Fibroblast of pulmonary artery (primary cell): ENCODE measurements around the gene PDLIM5.
"Not testable (repeated sequence)": the region's sequence is repeated elsewhere in the genome, so short reads cannot be mapped to it uniquely, and the experiment has no call there.

ENCODE experiments used
- DNase-seq: peaks from one replicate; pipeline ENCODE4 v3.0.0-alpha.2; 2010; ENCODE audit warnings: low read depth
- H3K4me3 ChIP-seq: replicated peaks from 2 replicates; pipeline ENCODE4 v1.5.1; 2011; ENCODE audit warnings: low read depth, mild to moderate bottlenecking, control low read depth, low read length, moderate library complexity
- TF ChIP-seq, protein P1 (sequence below): IDR thresholded peaks from 2 replicates; pipeline ENCODE4 v1.5.1; 2011; ENCODE audit warnings: mild to moderate bottlenecking, control low read depth, low read length, inconsistent platforms; ENCODE audit errors: missing control alignments

The PDLIM5 gene

DNA sequence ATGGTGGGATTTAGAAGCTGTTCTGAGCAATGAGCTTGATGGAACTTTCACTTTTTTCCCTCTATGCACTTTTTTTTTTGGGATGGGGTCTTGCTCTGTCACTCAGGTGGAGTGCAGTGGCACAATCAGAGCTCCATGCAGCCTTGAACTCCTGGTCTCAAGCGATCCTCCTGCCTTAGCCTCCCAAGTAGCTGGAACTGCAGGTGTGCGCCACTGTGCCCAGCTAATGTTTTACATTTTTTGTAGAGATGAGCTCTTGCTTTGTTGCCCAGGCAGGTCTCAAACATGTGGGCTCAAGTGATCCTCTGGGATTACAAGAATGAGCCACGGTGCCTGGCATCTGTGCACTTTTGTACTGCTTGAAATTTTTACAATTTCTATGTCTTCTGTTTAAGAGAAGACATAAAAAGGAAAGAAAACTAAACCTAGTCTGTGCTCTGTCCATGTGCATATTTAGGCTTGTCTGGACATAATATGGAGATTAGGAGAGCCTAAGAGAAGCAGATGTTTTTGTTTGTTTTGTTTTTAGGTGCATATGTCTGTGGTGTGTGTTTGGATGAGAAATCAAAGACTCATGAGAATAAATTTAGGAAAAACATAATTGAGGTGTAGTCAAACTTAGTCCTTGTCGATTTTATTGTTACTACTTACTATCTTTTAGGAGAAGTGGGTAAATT lies 16.5 kb downstream of the PDLIM5 start:
- no peak for DNase-seq
- TF ChIP-seq, protein P1, sequence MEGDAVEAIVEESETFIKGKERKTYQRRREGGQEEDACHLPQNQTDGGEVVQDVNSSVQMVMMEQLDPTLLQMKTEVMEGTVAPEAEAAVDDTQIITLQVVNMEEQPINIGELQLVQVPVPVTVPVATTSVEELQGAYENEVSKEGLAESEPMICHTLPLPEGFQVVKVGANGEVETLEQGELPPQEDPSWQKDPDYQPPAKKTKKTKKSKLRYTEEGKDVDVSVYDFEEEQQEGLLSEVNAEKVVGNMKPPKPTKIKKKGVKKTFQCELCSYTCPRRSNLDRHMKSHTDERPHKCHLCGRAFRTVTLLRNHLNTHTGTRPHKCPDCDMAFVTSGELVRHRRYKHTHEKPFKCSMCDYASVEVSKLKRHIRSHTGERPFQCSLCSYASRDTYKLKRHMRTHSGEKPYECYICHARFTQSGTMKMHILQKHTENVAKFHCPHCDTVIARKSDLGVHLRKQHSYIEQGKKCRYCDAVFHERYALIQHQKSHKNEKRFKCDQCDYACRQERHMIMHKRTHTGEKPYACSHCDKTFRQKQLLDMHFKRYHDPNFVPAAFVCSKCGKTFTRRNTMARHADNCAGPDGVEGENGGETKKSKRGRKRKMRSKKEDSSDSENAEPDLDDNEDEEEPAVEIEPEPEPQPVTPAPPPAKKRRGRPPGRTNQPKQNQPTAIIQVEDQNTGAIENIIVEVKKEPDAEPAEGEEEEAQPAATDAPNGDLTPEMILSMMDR: no peak
- H3K4me3 ChIP-seq: no peak overlapping the region

DNA sequence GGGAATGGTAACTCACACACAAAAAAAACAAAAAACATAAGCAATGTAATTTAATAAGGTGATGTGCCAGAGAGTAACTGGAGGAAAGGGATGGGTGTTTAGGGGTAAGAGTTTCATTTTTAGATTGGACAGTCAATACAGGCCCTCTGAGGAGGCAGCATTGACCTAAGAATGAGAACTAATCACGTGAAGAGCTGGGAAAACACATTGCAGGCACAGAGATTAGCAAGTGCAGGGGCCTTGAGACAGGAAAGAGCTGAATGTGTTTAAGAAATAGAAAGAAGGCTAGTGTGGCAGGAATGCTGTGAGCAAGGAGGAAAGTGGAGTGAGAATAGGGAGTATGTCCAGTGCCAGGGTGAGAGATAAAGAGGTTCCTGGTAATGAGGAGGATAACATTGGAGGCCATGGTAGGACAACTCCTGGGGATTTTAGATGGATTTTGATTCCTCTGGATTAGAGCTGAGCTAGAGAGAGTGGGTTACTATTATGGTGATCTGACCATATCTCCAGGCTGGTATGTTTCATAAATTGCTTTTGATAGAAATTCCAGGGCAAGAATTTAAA lies 17.6 kb downstream of the PDLIM5 start:
- TF ChIP-seq, protein P1: no peak
- DNase-seq: no peak
- H3K4me3 ChIP-seq: no peak overlapping the region

DNA sequence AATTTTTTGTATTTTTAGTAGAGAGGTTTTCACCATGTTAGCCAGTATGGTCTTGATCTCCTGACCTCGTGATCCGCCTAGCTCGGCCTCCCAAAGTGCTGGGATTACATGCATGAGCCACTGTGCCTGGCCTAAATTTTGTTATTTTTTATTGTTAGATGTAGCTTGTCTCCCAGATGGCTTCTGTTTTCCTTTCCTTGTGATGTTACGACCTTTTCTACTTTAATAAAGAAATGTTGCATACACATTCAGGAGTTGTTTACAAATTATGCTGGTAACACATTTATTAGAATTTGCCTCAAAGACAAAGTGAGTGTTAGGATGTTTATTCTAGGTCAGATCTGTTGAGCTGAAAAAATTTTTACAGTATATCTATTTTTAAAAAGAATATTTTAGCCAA lies 18.4 kb downstream of the PDLIM5 start:
- no peak overlapping the region for H3K4me3 ChIP-seq
- DNase-seq: no peak
- TF ChIP-seq, protein P1: no peak

DNA sequence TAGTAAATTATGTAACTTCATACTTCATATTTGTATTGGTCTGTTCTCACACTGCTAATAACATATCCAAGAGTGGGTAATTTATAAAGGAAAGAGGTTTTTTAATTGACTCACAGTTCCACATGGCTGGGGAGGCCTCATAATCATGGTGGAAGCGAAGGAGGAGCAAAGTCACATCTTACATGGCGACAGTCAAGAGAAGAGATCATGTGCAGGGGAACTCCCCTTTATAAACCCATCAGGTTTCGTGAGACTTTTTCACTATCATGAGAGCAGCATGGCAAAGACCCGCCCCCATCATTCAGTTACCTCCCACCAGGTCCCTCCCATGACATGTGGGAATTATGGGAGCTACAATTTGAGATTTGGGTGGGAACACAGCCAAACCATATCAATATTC lies 19.0 kb downstream of the PDLIM5 start:
- not testable (repeated sequence) for DNase-seq, H3K4me3 ChIP-seq

DNA sequence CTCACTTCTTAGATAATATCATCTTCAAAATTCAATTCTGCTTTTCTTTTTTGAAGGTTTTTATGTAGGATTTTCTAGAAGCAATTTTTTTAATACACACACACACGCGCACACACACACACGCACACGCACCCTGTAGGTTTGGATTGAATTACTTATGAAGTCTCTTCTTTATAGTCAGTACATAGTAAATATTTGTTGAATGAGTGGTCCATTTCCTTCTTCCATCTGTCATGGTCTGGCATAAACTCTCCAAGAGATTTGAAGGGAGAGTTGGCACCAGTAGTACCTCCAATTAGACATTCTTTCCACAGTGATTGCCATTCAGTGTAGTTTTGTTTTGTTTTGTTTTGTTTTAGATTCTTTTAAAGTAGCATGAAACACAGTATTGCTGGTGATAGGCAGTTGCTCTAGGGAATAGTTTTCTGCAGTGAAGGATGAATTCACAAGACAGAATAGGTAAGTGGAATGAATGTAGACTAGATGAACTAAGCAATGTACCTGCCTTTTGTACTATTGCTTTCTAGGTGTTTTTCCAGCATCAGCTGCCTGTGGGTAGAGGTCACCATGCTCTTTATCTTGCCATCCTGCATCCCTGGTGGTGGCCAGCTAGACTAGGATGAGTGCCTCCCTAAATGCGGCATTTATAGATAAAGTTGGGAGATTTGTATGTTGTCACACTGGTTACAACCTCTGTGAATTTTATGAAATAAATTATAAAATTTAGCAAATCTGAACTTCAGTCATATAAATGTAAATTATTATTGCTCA lies 20.5 kb downstream of the PDLIM5 start:
- TF ChIP-seq, protein P1: no peak
- no peak overlapping the region for H3K4me3 ChIP-seq
- peak; percentile 82 for DNase-seq

DNA sequence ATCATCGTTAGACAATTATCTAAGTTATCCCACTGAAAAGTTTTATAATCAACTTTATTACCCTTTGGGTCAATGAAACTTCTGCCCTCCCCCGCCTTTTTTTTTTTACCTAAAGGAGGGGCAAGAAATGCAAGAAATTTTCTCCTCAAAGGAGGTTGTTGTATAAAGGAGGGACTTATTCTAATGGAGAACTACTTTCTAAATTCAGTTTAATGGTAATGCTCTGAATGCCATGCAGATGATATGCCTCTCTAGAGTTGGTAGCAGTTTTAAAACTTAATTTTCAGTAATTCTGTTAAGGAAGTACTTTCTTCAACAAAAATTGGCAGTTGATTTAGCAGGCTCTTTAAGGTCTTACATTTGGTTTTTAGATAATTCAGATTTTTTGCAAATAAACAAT lies 23.3 kb downstream of the PDLIM5 start:
- TF ChIP-seq, protein P1: no peak
- DNase-seq: no peak
- H3K4me3 ChIP-seq: no peak overlapping the region

DNA sequence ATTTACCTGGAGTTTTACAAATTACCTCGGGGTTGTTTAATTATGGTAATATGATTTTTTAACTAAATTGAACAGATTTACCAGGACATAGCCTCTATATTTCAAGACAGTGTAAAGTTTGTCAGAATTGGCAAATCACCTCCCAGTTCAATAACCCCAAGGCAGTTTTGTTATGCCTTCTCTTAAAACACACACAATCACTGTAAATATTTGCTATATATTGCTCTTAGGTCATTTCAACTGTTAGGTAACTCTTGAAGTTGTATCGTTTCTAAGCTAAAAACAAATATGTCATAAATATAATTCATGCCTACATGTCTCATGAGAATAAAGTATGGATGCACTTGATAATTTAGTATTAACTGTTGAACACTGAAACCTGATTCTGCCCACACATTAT lies 24.1 kb downstream of the PDLIM5 start:
- no peak for DNase-seq
- H3K4me3 ChIP-seq: no peak overlapping the region
- TF ChIP-seq, protein P1: no peak
